ENCODE results near the gene POLE2.

DNA sequence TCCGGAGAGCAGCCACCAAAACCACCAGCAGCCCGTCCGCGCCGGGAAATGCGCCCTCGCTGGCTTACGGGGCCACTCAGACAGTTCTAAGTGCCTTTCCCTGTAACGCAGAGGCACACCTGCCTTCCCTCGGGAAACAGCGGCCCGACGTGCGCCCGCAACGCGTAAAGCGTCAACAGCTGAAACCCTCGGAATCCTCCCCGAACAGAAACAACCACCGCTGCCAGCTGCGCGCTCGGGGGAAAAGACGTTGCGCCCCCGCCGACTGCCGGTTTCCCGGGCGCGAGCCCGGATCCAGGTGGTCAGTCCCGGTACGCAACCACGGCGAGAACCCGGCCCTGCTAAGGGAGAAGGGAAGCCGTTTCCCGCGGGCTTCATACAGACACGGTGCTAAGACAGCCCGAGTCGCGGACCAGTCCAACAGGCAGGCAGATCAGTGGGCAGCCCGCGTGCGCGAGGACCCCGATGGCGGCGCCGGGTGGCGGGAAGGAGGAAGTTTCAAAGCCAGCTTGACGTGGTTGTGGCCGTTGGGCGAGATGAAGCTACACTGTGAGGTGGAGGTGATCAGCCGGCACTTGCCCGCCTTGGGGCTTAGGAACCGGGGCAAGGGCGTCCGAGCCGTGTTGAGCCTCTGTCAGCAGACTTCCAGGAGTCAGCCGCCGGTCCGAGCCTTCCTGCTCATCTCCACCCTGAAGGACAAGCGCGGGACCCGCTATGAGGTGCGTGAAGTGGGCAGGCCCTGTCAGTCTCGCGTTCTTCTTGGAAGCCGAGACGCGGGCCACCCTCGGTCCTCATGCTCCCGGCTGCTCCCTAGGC lies 89.3 kb downstream of the POLE2 start, which contains the start of gene LRR1:
- TF ChIP-seq EZH2 (IDR thresholded peaks at IDR 0.05; ENCODE audit: low read length, unreplicated experiment) (no peak), EZH2phosphoT487 (IDR thresholded peaks at IDR 0.05; ENCODE audit: borderline replicate concordance, low read length) (no peak)
- TF ChIP-seq, protein P1, sequence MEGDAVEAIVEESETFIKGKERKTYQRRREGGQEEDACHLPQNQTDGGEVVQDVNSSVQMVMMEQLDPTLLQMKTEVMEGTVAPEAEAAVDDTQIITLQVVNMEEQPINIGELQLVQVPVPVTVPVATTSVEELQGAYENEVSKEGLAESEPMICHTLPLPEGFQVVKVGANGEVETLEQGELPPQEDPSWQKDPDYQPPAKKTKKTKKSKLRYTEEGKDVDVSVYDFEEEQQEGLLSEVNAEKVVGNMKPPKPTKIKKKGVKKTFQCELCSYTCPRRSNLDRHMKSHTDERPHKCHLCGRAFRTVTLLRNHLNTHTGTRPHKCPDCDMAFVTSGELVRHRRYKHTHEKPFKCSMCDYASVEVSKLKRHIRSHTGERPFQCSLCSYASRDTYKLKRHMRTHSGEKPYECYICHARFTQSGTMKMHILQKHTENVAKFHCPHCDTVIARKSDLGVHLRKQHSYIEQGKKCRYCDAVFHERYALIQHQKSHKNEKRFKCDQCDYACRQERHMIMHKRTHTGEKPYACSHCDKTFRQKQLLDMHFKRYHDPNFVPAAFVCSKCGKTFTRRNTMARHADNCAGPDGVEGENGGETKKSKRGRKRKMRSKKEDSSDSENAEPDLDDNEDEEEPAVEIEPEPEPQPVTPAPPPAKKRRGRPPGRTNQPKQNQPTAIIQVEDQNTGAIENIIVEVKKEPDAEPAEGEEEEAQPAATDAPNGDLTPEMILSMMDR (conservative IDR thresholded peaks at IDR 0.05; ENCODE audit: low read depth, low read length), result no peak

All from PC-3 (cell line).